Mucosa of descending colon (tissue), 3 donors: Measurements from ENCODE around the gene GFOD2. TPM values are rescaled to one million over a fixed set of nuclear protein-coding genes. Genes with fewer than 3 reads are reported as not detected.
"Not testable (repeated sequence)": the region's sequence is repeated elsewhere in the genome, so short reads cannot be mapped to it uniquely, and the experiment has no call there.

Source experiments
- ATAC-seq: fragments of 200-7000 bp; cut with Tn5 transposase; one replicate; pipeline ENCODE4 v1.9.1; 2020; ENCODE audit warnings: mild to moderate bottlenecking, moderate library complexity
- DNase-seq, 3 donors: peaks; one replicate each; pipeline ENCODE4 v3.0.0-alpha.2; 2020
- H3K36me3 ChIP-seq: fragments of 200-600 bp; one replicate; pipeline ENCODE4 v1.8.0; 2021; ENCODE audit warnings: low read depth, mild to moderate bottlenecking
- H3K4me1 ChIP-seq: fragments of 200-600 bp; one replicate; pipeline ENCODE4 v1.8.0; 2021; ENCODE audit warnings: low read depth, mild to moderate bottlenecking
- H3K4me3 ChIP-seq: fragments of 200-600 bp; one replicate; pipeline ENCODE4 v1.8.0; 2021; ENCODE audit warnings: mild to moderate bottlenecking
- H3K9me3 ChIP-seq: fragments of 200-600 bp; one replicate; pipeline ENCODE4 v1.8.0; 2021; ENCODE audit warnings: mild to moderate bottlenecking
- intact Hi-C, 2 donors: fragments of 100-400 bp; cut with DNase I in 1 of 2; cut with micrococcal nuclease in 1 of 2; formaldehyde crosslinking; loops; one replicate each; pipeline versions ENCODE4 v1.11.0 to v1.11.1; 2022; cut with DNase I, micrococcal nuclease
- total RNA-seq, 3 donors: library from RNA; stranded (reverse); fragmentation: NEBNext Ultra II Directional in 2 of 3; extraction: Animal tissue kit (Norgen Biotek cat#: 25700) in 2 of 3; gene quantifications; one replicate each; pipeline versions ENCODE4 v1.2.1 to v1.2.4, GENCODE V29; 2021 to 2023
- TF ChIP-seq, protein P1 (sequence below): fragments of 200-600 bp; IDR thresholded peaks from one replicate; pipeline ENCODE4 v1.8.0; 2022; ENCODE audit warnings: antibody characterized with exemption, mild to moderate bottlenecking
- donor health status: DM: no; HTN: no; CAD: no; lungs with moderate emphysema.
- donor health status: DM: no; HTN: no; CAD: no.
- donor health status: DM: no; HTN: yes; CAD: no.

The GFOD2 gene
- total RNA-seq, 3 donors from 2014 or later: 25.6 to 29.2 (median 27.9) TPM

DNA sequence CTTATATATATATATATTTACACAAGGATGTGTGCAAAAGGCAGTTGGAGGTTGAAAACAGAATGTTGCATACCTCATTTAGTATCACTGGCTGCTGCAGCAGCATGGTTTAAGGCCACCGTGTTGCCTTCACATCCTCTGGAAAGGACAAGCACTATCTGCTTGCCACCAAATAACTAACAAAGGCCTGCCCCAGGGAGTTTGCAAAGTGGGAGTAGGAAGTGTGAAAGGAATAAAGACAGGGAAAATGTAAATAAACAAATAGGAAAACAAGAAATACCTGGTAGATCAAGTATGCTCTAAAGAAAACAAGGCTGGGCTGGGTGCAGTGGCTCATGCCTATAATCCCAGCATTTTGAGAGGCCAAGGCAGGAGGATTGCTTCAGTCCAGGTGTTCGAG lies 33.5 kb upstream of the GFOD2 start:
- Histone ChIP-seq H3K4me1 (peaks cover 4% of the 10 kb centered on the region), H3K36me3 (no peaks in the 10 kb centered on the region), H3K9me3 (no peaks in the 10 kb centered on the region), H3K4me3 (no peak overlapping the region)
- TF ChIP-seq, protein P1, sequence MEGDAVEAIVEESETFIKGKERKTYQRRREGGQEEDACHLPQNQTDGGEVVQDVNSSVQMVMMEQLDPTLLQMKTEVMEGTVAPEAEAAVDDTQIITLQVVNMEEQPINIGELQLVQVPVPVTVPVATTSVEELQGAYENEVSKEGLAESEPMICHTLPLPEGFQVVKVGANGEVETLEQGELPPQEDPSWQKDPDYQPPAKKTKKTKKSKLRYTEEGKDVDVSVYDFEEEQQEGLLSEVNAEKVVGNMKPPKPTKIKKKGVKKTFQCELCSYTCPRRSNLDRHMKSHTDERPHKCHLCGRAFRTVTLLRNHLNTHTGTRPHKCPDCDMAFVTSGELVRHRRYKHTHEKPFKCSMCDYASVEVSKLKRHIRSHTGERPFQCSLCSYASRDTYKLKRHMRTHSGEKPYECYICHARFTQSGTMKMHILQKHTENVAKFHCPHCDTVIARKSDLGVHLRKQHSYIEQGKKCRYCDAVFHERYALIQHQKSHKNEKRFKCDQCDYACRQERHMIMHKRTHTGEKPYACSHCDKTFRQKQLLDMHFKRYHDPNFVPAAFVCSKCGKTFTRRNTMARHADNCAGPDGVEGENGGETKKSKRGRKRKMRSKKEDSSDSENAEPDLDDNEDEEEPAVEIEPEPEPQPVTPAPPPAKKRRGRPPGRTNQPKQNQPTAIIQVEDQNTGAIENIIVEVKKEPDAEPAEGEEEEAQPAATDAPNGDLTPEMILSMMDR: no peak
- no peak for DNase-seq
- intact Hi-C loops: no loop called here
- no peak for ATAC-seq

DNA sequence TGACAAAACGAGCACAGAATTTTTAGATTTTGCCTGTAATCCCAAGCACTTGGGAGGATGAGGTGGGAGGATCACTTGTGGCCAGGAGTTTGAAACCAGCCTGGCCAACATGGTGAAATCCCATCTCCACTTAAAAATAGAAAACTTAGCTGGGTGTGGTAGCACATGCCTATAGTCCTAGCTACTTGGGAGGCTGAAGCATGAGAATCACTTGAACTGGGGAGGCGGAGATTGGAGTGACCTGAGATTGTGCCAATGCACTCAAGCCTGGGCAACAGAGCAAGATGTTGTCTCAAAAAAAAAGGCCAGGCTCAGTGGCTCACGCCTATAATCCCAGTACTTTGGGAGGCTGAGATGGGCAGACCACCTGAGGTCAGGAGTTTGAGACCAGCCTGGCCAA lies 32.2 kb upstream of the GFOD2 start:
- ATAC-seq, H3K36me3 ChIP-seq: not testable (repeated sequence)

DNA sequence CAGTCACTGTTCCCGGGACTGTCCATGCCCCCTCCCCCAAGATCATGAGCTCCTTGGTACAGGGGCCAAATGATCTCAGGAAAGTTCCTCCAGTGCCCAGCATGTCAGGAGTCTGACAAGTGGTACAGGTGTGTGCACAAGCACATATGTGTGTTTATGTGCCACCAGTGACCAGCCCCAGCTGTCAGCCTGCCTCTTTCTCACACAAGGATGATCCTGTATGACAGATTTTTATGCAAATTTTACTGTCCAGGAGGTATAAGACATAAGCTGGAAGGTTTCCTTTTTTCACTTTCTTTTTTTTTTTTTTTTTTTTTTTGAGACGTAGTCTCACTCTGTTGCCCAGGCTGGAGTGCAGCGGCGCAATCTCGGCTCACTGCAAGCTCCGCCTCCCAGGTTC lies 31.4 kb upstream of the GFOD2 start:
- H3K4me3 ChIP-seq: no peak overlapping the region
- intact Hi-C loops: no loop called here
- TF ChIP-seq, protein P1: no peak
- H3K36me3 ChIP-seq: no peaks in the 10 kb centered on the region
- no peak for DNase-seq
- no peak for ATAC-seq
- H3K4me1 ChIP-seq: peaks cover 4% of the 10 kb centered on the region
- no peaks in the 10 kb centered on the region for H3K9me3 ChIP-seq

More for the DNA sequence above, 32.2 kb upstream of the GFOD2 start:
- DNase-seq, H3K4me3 ChIP-seq, H3K4me1 ChIP-seq, intact Hi-C loops, H3K9me3 ChIP-seq: not testable (repeated sequence)

DNA sequence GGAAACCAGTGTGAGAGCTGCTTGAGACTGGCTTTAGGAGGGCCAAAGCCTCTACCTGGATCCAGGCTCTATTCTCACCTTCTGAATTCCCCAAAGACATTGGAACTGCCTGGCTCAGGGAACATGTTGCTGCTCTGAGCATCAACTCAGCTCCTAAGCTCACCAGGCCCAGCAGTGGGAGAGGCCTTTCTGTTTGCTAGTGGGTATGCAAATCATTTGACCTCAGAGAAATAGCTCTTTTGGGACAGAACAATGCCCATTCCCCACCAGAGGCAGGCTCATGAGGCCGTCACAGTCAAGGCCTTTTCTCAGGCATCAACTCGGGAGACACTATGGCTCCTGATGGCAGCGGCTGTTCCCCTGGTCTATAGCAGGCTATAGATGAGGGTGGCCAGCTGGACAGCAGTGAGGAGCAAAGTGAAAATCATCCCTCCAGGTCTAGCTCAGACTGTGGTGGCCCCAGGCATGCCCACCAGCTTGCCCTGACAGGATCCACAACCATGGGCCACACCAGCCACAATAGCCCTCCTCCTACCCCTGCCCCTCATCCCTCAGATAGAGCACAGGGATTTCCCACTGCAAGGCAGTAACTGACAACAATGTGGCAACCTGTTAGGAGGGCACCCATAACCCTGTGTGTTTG lies 30.4 kb upstream of the GFOD2 start:
- ATAC-seq: peak; percentile 14
- TF ChIP-seq, protein P1: no peak
- Histone ChIP-seq H3K36me3 (no peaks in the 10 kb centered on the region), H3K4me3 (no peak overlapping the region), H3K9me3 (no peaks in the 10 kb centered on the region), H3K4me1 (peaks cover 4% of the 10 kb centered on the region)
- no peak for DNase-seq
- intact Hi-C loops: no loop called here

DNA sequence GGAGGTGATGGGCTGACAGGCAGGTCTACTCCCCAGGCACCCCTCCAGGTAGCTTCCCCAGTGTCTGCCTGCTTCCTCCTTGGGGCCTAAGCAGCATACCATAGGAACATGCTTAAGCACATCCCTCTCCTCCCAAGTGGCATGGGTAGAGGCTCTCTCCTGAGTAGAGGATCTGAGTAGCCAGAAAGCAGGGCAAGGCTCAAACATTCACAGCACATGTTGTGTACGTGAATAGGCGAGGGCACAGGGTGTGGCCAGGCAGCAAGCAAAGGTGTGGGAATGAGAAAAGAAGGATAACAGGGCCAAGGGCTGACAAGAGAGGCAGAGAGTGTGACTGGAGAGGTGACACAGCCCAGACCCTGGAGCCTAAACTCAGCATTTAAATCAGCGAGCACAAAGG lies 29.7 kb upstream of the GFOD2 start:
- Histone ChIP-seq H3K36me3 (no peaks in the 10 kb centered on the region), H3K4me3 (no peak overlapping the region), H3K4me1 (peaks cover 4% of the 10 kb centered on the region), H3K9me3 (no peaks in the 10 kb centered on the region)
- TF ChIP-seq, protein P1: no peak
- no peak for DNase-seq
- peak; percentile 58 for ATAC-seq
- intact Hi-C loops: no loop called here

DNA sequence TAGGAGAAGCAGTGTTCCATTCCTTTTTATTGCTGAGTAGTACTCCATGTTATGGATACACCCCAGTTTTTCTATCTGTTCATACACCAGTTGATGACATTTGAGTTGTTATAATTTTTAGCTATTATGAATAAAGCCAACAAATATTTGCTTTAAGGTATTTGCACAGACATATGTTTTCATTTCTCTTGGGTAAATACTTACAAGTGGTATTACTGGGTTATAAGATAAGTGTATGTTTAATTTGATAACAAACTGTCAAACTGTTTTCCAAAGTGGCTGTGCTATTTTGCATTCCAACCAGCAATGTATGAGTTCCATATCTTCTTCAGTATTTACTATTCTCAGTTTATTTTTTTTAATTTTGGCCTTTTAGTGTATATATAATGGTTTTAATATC lies 27.7 kb upstream of the GFOD2 start:
- TF ChIP-seq, protein P1: no peak
- intact Hi-C loops: no loop called here
- no peaks in the 10 kb centered on the region for H3K36me3 ChIP-seq

More for the DNA sequence above, 27.7 kb upstream of the GFOD2 start:
- H3K4me3 ChIP-seq: no peak overlapping the region
- DNase-seq (no peak), ATAC-seq (no peak)
- H3K9me3 ChIP-seq: no peaks in the 10 kb centered on the region
- peaks cover 4% of the 10 kb centered on the region for H3K4me1 ChIP-seq
